Endothelial cell of hepatic sinusoid (primary cell): ENCODE results near the gene CDH19.

Experiments used
- in situ Hi-C: cut with HindIII; loops from 2 replicates; pipeline ENCODE4 v1.10.0; 2017; ENCODE audit warnings: low sequenced_read_pairs

CDH19 gene

GRCh38 chr18:66603941-66604627 lies at the start of gene CDH19:
Gene CDH19, minus strand, starts transcription at chr18:66604090. Its CDS starts 31,886 bp downstream, at chr18:66572204.
- in situ Hi-C loops: no loop called here

- in situ Hi-C loops: no loop called here
Observed at GRCh38 chr18:66647671-66648070, 43.8 kb upstream of the CDH19 start.

GRCh38 chr18:66646609-66647008 lies 42.7 kb upstream of the CDH19 start:
- in situ Hi-C loops: no loop called here

GRCh38 chr18:66645983-66646382 lies 42.1 kb upstream of the CDH19 start:
- in situ Hi-C loops: no loop called here

- in situ Hi-C loops: no loop called here
Observed at GRCh38 chr18:66641056-66641455, 37.2 kb upstream of the CDH19 start.

- in situ Hi-C loops: no loop called here
Observed at GRCh38 chr18:66640431-66640830, 36.5 kb upstream of the CDH19 start.

GRCh38 chr18:66638856-66639629 lies 35.2 kb upstream of the CDH19 start:
- in situ Hi-C loops: no loop called here

- in situ Hi-C loops: no loop called here
Observed at GRCh38 chr18:66635342-66635741, 31.5 kb upstream of the CDH19 start.

- in situ Hi-C loops: no loop called here
Observed at GRCh38 chr18:66632756-66633155, 28.9 kb upstream of the CDH19 start.

GRCh38 chr18:66630831-66631230 lies 26.9 kb upstream of the CDH19 start:
- in situ Hi-C loops: no loop called here

GRCh38 chr18:66623821-66624220 lies 19.9 kb upstream of the CDH19 start:
- in situ Hi-C loops: no loop called here

- in situ Hi-C loops: no loop called here
Observed at GRCh38 chr18:66621816-66622576, 18.1 kb upstream of the CDH19 start.

GRCh38 chr18:66616523-66616983 lies 12.7 kb upstream of the CDH19 start:
- in situ Hi-C loops: no loop called here

GRCh38 chr18:66615176-66615575 lies 11.3 kb upstream of the CDH19 start:
- in situ Hi-C loops: no loop called here

GRCh38 chr18:66607632-66608031 lies 3.7 kb upstream of the CDH19 start:
- in situ Hi-C loops: no loop called here

GRCh38 chr18:66601649-66602048 lies 2.2 kb downstream of the CDH19 start:
- in situ Hi-C loops: no loop called here

- in situ Hi-C loops: no loop called here
Observed at GRCh38 chr18:66599190-66599589, 4.7 kb downstream of the CDH19 start.

- in situ Hi-C loops: no loop called here
Observed at GRCh38 chr18:66587430-66587829, 16.5 kb downstream of the CDH19 start.

GRCh38 chr18:66582211-66582610 lies 21.7 kb downstream of the CDH19 start:
- in situ Hi-C loops: no loop called here

- in situ Hi-C loops: no loop called here
Observed at GRCh38 chr18:66575263-66575662, 28.6 kb downstream of the CDH19 start.

GRCh38 chr18:66571845-66572244 lies 32.0 kb downstream of the CDH19 start:
- in situ Hi-C loops: no loop called here

GRCh38 chr18:66566616-66567015 lies 37.3 kb downstream of the CDH19 start:
- in situ Hi-C loops: no loop called here
